GF-D8 (cell line): ENCODE measurements around the gene FOXO6.

Experiments used
- DNase-seq: peaks from one replicate; lab custom pipeline; 2025; lab: John Stamatoyannopoulos, UW

FOXO6 gene

DNA sequence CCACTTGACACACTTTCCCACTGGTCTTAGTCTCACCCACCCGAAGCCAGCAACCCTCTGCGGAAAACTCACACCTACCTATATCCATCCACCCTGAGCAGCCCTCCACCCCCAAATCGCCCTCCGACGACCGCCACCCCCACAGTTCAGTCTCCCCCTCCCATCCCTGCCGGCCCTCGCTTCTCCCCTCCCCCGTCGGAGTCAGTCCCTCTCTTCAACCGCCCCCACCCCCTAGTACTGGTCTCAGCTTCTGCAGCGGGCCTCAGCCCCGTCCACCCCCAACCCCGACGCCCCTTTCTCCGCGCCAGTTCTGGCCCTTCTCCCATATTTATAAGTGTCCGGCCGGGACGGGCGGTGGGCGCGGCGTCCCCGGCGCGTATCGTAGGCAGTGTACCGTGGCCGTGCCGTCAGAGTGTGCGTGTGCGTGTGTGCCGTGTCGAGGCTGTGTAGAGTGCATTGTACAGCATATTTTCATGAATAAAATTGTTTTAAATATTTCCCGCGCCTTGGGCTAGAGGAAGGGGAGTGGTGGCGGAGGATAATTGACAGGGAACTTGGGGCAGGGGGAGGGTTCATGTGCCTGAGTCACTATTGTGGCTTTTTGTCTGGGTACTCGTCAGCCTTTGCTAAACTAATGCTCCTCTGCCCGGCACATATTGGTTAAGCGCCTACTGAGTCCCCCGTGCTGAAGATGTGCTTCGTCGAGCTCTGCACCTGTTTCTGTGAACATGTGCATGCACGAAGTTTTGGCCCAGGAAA is 22.0 kb downstream of the FOXO6 start:
- no peak for DNase-seq

DNA sequence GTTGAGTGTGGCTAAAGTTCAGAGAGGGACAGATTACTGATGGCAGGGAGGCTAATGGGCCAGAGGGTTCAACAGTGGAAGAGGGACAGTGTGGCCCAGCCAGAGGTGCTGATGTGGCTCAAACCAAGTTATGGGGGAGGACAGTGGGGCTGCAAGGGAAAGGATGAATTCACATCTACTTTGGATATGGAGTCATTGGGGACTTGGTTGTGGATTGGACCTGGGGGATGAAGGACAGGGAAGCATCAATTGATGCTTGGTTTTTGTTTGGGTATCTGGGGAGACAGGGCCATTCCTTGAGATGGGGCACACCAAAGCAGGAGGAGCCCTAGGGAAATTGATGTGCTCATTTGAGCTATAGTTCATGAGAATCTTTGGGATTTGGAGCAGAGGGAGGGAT is 23.3 kb downstream of the FOXO6 start:
- no peak for DNase-seq

DNA sequence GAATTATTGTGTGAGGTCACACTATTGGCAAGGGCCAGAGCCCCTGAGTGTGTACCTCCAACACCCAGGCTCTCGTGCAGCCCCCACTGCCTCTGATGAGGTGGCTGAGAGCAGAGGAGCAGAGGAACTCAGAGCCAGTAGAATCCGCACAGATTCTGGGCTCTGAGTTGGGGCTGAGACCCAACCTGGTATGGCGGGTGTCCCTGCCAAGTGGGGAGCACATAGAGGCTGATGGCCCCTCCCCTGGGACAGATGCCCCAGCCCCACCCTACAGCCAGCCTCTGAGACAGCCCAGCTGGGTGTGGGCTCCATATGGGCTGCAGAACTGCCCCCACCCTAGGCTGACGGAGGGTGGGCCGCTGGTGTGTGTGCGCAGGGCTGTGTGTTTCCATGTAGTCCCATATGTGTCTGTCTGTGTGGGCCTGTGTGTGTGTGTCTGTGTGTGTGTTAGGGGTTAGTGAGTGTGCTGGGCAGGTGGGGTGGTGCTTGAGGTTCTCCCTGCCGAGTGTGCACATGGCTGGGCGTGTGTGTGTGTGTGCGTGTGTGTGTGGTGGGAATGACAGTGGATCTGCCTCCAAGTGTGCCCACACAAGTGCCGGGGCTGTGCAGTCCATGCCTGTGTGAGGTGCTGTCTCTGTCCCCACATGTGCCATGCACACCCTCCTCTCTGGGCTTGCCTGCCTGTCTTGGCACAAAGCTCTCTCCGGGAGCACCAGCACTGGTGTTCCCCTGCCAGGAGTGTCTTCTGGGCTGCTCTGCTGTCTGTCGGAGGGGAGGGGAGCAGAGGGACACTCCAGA is 24.4 kb downstream of the FOXO6 start:
- DNase-seq = no peak

DNA sequence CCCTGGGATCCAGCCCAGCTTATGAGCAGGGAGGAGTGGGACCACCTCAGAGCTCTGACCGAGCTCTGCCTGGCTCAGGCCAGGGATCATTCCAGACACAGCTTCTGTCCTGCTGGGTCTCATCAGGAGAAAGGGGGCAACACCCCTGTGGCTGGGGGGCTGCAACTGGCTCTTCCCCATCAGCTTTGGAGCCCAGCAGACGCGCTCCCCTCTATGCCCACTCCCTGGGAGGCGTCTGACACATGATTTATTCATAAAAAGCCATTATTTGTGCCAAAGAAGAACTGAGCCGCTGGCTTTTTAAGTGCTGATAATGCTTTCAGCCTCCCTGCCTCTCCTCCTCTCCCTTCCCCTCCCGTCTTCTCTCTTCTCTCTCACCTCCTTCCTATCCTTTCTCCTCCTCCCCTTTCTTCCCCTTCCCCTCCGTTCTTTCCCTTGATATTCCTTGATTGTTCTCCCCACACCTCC is 25.0 kb downstream of the FOXO6 start:
- DNase-seq = no peak

DNA sequence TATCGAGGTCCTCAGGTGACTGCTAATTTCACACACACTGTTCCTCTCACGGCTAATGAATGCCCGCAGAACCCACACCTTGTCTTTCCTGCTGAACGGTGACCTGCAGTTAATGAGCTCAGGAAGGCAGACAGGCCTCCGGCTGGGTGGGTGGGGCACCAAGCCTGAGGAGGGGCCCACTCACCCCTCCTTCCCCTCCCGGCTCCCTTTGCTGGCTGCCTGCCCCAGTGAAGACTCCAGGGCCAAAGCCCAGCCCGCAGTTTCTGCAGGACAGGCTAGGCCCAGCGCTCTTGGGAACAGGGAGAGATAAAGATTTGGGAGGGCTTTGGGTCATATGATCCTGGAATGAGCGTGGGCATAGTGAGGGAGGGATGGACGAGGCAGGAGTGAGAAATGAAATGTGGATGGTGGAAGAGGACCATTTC is 26.4 kb downstream of the FOXO6 start:
- no peak for DNase-seq

DNA sequence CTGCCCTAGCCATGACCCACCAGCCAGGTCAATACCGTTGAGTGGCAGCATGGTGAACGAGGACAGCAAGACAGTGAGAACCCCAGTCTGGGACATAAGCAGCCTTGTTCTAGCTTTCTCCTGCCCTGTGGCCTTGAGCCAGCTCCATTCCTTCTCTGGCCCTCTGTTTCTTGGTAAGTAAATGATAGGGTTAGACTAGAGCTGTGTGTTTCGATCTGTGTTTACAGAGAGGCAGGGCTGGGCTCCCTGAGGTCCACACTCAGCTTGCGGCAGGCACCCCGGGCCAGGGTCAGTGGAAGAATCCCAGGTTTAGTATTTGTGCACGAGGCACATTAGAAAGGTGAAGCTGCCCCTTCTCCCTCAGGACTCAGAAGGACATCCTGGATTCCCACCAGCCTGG is 27.3 kb downstream of the FOXO6 start:
- no peak for DNase-seq

DNA sequence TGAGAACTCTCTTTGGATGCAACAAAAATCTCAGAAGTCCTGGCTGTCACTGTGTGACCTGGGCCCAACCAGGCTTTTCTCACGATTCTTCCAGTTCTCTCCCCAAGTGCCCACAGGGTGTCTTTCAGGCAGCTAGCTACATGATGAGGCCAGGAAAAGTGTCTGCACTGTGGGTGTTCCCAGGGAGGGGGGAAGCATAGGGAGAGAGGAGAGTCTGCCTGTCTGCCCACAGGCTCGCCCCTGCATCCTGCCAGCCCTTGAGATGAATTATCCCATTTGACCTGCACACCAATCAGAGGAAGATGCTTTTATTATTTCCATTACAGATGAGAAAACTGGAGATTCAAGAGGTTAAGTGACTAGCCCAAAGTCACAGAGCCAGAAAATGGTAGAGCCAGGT is 27.8 kb downstream of the FOXO6 start:
- DNase-seq = no peak

DNA sequence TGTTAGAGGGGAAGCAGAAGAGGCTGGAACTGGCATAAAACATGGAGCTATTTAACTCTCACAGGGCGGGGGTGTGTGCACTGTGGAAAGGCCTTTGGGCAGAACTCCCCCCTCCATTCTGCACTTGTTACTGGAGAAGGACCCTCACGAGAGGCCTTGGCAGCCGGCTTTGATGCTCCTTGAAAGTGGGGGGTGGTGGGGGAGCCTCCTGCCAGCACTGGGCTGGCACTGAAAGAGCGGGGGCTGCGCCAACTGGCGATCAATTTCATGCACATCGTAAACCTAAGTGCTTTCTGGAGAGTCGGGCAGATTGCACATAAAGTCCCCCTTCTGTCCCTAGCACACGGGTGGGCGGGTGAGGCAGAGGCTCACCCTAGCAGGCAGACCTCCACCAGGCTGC is 28.9 kb downstream of the FOXO6 start:
- DNase-seq = no peak

DNA sequence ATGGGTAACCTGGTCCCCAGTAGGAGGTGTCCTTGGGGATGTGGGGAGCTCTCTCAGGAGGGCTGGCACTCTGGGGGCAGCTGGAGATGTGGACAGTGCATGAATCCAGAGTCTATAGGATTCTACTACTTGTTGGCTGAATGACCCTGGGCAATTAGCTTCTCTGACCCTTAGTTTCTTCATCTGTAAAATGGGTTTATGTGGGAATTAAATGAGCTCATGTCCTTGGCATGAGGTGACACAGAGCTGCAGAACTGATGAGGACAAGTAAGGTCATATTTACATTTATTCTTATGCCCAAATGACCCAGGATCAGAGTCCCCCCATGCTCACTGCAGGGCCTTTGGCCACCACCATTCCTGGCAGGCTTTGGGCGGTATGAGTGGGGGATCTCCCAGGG is 29.3 kb downstream of the FOXO6 start:
- DNase-seq = no peak

DNA sequence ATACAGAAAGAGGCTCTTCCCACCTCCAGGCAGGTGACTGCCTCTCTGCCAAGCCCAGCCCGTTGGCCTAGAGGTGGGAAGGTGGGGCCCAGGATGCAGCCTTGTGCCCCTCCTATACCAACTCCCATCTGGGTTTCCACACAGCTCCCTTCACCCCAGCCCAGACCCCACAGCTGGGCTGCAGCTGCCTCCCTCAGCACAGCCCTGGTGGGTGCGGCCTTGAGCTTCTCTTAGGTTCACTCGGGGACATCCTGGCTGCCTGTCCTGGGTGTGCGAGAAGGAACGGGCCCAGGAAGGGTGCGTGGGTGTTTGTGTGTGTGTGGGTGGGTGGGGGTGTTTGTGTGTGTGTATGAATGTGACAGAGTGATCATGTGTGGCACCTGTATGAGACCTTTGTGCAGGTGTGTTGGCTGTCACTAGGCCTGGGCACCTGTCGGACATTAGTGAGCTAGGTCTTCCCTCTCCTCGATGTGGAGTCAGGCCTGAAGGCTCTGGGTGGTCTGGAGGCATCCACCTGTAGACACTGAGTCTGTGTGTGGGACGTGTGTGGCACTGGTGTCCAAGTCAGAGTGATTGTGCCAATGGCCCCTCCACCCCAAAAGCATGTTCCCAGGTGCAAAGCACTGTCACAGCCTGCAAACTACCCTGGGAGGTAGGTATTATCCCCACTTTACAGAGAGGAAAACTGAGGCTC is 30.7 kb downstream of the FOXO6 start:
- DNase-seq = no peak

DNA sequence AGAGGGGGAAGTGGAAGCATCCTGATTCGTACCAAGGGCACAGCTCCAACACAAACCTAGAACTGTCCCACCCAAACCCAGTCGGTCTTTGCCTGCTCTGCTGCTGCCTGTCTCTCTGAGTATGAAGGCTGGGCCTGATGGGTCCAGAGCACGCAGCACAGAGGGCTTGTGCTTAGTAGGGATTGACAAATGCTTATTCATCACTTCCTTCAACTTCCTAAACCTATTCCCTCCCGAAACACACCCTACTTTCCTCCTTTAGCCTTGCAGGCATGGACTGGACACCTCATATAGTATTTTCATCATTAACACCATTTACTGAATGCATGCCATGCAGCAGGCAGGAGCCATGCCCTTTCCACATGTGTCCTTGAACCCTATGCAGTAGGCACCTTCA is 31.3 kb downstream of the FOXO6 start:
- no peak for DNase-seq

DNA sequence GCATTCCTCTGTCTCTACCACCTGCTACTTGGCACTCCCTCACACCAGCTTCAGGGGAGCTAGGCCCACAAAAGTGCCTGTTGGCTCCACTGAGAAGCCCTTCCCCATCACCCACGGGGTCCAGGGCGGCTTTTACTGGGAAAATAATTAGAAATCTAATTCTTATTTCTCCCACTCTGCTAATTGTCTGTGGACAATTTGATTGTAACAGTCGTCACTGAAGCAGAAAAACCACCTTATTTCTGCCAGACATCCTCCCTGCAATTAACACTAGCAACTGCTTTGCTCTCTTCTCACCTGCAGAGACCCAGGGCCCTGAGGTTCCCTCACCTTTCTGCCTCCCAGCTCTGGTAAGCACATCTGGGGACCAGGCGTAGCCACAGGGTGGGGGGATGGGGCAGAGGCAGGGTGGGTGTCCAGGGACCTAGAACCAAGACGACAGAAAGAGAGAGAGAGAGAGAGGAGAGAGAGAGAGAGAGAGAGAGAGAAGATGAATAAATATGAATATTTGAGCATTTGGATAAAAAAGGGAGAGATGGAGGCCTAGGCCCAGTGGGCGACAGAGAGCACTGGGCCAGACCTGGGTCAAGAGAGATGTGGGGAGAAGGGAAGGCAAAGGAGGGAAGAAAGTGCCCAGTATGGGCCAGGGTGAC is 32.6 kb downstream of the FOXO6 start:
- DNase-seq = no peak

DNA sequence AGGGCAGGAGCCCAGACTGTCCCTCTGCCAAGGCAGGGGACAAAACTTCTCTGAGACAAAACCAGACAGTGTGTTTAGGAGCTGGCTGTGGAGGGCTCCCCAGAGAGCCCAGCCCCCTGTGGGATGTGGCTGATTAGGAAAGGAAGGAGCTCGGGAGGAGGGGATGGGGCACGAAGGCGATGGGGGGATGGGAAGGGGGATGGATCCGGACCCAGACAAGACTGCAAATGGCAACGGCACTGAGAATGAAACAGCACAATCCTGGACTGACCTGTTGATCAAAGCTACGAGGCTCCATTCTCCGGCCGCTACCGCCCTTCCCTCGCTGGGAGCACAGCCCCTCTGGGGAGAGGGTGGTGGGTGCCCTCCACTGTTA is 33.1 kb downstream of the FOXO6 start:
- DNase-seq = no peak

DNA sequence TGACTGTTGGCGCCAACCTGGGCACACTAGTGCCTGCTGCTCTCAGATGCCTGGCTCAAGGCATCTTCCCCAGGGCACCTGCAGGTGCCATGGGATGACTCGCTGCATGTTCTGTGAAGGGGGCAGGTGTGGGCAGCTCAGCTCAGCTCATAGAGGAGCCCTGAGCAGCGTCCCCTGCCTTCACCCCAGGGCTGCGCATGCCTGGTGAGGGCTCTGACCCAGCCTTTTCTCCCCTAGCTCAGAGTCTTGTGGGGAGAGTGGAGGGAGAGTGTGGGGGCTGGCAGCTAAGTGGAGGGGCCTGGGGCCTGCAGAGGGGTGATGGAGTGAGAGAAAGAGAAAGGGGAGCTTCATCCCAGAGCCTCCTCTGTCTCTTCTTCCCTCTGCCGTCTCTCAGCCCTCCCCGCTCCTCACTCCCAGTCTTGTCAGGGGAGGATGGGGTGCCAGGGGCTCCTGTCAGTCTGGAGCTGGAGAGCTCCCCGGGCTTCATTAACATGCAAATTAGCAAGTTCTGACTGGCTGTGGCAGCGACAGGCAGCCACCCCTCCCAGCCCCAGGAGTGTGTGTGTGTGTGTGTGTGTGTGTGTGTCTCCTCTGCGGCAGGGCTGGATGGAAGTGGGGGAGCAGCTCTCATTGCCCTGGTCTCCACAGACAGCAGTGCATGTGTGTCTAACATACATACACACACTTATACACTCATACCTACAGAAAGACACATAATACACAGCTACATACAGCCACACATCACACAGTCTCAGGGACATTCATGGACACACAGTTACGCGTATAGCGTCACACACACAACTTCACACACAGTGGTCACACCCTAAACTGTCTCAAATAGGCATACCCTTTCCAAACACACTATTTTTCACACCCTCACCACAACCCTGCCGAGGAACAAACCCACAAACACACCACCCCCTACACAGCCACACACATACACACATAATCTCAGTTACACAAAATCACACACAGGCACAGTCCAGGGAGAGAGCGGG is 34.0 kb downstream of the FOXO6 start:
- DNase-seq = no peak

DNA sequence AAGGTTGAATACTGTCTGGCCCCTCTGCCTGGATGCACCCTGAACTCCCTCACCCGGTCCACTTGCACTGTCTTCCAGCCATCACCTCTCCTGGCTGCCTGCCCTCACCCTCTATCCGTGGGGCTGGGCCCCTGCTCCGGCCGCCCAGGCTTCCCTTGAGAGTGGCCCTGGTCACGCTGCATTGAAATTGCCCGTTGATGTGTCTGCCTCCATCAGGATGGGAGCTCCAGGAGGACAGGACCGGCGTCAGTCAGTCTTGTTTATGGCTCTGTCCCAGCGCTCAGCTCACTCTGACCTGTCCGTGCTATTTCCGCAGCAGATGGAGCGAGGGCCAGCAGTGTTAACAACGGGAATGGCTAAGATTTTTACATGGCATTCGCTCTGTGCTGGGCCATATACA is 34.9 kb downstream of the FOXO6 start:
- DNase-seq = no peak

DNA sequence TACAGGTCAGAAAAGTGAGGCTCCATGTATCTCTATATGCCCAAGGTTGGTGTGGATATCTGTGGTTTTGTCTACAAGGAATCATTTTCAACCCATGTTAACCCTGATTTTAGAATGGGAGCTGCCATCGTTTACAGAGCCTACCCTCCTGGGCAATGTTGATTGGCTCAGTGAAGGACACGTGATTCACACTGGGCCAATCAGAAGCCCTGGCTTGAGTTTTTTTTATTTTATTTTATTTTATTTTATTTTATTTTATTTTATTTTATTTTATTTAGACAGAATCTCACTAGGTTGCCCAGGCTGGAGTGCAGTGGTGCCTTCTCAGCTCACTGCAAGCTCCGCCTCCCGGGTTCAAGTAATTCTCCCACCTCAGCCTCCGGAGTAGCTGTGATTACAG is 35.8 kb downstream of the FOXO6 start:
- no peak for DNase-seq

DNA sequence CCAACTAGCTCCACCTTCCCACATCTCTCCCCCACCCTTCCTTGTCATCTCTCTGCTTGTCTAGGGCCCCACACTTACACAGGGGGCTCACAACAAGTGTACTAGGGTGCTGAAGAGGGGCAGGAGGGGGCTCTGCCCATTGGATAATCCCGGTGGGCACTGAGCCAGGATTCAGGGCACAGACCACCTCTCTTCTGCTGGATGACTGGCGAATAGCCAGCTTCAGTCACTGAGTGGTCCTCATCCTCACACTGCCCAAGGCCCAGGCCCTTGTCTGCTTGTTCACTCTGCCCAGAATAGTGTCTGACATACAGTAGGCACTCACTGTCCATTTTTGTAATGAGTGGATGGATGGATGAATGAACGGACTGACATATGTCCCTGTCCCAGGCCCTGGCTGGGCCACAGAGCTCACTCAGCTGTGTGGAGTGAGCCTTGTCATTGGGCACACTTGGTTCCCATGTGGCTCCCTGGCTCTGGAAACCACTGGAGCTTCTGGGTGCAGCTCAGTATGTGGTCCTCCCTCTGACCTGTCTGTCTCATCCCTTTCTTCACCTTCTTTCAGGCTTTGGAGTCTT is 36.6 kb downstream of the FOXO6 start:
- DNase-seq = no peak

DNA sequence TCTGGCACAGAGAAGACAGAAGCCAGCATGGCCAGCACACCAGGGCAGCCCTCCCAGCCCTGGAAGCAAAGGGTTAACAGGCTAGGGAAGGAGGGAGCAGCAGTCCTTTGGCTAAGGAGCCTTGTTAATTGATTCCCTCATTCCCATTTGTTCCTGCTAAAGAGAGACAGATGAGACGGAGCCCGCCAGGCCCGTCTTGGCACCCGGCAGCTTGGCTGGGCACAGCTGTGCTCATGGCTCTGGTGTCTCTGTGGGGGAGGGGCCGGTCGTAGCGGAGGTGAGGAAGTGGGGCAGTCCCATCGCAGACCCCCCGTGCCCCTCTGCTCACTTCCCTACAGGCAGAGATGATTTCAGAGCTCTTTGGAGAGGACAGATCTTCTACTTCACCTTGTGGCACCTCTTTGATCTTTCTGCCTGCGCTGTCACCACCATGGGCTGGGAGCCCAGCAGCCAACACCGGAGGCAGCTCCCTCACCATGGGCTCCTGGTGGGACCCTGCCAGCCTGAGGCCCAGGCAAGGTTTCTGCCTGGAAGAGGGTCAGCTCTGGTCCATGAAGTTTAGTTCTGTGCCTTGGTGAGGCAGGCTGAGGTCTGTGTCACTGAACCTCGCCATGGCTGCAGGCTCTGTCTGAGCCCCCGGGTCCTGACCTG is 38.0 kb downstream of the FOXO6 start:
- DNase-seq = no peak

DNA sequence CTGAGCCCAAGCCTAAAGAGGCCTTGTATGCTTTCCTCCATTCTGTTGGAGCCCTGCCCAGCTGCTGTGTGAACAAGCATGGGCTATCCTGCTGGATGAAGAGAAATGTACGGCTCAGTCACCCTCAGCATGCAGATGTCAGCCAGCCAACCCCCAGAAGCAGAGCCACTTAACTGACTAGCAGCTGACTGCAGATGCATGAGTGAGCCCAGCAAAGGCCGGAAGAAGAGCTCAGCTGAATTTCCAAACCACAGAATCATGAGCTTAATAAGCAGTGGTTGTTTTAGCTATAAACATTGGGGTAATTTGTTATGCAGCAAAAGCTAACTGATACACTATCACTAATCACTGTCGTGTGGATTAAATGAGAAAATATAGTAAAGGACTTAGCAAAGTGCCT is 39.0 kb downstream of the FOXO6 start:
- DNase-seq = no peak

DNA sequence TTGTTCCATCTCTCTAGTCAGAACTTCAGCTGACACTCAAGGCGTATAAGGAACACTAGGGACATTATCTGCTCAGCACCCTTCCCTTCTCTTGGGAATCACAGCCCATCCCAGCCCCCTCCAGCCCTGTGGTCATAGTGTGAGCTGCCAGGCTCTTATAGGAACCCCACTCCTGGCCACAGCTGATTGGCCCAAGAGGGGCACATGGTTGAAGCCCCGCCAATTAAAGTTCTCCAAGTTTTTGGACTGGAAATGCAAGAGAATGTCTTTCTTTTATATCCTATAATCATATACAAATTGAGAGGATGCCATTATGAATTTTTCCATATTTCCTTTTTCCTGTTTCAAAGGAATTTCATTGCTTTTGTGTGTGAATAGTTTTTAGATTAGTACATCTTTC is 40.7 kb downstream of the FOXO6 start:
- no peak for DNase-seq
